GM20431 (cell line): ENCODE data around the gene MAPKAP1.

ENCODE experiments used
- in situ Hi-C: fragments of 300-500 bp; cut with MseI, MboI; formaldehyde crosslinking; loops from one replicate; pipeline ENCODE4 v1.15.0; 2020; ENCODE audit warnings: low sequenced_read_pairs; ENCODE audit not compliant: unreplicated experiment

The MAPKAP1 gene

DNA sequence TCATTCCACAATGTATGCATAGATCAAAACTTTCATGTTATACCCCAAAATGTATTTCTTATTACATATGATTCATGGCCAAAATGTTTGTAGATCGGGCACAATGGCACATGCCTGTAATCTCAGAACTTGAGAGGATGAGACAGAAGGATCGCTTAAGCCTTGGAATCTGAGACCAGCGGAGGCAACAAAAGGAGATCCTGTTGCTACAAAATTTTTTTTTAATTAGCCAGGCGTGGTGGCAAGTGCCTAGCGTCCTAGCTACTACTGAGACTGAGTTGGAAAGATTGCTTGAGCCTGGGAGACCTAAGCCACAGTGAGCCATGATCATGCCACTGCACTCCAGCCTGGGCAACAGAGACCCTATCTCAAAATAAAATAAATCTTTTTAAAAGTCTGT is 89.9 kb downstream of the MAPKAP1 start:
- in situ Hi-C loops: no loop called here

DNA sequence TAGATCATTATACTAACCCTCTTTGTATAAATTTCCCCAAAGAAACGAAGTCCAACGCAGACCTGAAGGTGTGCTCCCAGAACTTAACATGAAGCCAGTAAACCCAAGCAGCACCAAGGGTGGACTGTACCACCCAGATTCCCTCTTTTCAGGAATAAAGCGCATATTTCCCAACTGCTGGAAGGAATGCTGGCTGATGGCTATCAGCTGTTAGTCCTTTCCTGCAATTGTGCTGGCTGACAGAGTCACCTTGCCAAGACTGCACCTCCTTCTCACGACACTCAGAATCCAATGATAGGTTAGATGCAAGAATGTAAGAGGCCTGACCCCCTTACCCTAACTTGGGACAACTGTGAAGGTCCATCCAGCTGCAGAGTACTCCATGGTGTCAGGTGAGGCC is 93.9 kb downstream of the MAPKAP1 start:
- in situ Hi-C loops: no loop called here

DNA sequence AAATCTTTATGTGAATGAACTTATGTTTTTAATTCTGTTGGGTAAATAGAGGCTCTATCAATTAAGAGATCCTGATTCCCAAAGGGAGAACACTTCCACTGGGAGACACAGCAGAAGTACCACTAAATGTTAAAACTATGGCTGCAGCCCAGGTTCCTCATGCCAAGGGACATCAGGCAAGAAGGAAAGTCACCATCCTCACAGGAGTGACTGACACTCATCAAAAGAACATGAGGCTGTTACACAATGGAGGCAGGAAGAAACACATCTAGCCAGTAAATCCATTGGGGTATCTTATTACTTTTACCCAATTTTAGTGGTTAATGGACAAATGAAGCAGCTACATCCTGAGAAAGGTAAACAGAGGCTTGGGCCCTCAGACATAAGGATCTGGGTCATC is 94.4 kb downstream of the MAPKAP1 start:
- in situ Hi-C loops: no loop called here

DNA sequence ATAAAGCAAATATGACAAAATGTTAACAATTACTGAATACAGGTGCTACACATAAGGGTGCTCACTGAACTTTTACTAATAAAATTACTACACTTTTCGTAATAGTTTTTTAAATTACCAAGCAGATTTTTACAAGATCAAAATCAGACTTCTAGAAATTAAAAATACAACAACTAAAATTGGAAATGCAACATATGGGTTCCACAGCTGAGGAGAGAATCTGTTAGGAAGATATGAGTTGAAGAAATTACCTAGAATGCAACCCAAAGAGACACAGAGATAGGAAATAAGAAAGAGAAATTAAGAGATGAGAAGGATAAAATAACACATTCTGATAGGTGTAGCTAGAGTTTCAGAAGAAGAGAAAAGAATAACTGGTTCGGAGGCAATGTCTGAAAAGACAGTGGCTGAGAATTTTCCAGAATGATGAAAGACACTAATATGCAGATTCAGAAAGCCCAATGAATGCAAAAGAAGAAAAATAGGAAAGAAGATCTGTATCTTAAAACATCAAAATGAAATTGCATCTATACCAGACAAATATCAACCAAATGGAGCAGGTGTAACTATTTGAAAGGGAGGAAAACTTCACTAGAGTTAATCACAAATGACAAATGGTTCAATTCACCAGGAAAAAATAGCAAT is 95.8 kb downstream of the MAPKAP1 start:
- in situ Hi-C loops: no loop called here

DNA sequence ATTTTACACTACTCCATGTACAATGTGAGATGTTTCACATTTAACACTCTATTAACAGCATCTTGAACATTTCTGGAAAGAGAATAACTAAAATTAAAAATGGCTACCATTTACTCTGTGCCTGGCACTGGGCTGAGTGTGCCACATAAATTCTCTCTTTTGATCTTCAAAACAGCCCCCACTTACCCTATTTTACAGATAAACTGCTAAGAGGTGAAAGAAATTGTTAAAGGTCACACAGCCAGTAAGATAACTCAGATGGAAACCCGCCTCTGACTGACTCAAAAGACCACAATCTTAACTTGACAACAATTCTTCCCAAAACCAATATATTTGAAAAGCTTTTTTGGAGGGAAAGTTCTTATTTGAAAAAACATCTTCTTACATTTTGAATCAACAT is 97.3 kb downstream of the MAPKAP1 start:
- in situ Hi-C loops: no loop called here

DNA sequence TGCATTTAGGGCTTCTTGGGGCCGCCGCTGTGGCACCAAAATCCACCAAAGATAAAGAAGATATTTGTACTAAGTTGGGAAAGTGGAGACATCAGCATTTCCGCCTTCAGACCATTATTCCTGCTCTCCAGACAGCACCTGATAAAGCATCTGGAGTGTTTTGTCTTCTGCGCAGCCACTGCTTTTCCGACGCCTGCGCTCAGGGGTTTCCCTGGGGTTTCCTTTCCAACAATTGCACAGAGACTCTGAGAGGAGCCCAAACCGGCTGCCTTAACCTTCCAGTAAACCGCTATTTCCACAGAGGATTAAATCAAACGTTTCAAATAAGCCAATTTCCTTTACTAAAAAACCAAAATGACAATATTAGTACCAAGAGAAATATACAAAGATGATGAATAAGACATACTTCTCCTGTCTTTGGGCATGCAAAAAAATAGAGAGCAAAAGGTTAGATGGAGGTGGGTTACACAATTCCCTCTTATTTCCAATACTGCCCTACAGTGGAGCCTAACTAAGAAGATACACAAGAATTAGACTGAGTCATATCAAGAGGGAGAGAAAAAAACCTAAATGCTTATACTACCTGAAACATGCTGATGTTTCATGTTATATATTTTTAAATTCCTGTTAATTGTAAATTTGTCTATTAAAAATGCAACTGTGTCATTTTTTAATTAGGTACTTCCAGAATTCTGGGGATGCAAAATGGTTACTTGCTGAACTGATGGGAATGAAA is 98.4 kb downstream of the MAPKAP1 start:
- in situ Hi-C loops: no loop called here

DNA sequence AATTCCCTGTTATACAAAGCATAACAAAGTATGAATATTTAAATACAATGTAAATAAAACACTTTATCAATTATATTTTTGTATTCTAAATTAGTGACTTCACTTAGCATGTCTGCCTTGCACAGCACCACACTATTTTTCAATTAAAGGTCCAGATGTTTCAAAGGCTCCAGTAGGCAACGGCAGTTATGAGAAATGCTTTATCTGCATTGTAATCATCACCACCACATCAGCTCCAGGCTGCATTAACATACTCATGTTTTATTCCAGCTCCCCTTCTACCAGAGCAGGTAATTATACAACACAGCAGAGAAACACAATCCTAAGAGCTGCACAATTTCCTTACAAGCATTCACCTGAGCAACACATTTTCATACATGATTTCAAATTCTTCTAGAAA is 102.8 kb downstream of the MAPKAP1 start:
- in situ Hi-C loops: no loop called here

DNA sequence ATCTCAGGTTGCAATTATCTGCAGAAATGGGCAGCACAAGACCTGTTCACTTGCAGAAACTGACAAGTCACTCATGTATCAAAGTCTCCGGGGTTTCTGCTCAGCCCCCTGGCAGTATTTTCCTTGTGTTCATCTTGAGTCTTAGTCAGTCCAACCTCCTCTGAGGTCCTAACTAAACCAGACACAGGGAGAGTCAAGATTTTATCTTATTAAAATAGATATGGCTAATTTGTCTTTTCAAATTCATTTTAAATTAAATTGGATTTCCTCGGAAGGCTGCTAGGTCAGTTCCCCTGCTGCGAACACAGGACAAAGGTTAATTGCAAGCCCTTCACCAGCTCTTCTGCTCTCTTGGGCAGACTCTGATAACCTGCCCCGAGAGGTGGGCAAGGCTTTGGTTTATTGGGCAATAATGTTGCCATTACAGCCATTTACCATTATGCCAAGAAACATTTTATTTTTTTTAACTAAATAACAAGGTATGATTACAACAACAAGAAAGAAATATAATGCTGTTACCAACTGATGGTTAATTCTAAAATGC is 103.5 kb downstream of the MAPKAP1 start:
- in situ Hi-C loops: no loop called here

DNA sequence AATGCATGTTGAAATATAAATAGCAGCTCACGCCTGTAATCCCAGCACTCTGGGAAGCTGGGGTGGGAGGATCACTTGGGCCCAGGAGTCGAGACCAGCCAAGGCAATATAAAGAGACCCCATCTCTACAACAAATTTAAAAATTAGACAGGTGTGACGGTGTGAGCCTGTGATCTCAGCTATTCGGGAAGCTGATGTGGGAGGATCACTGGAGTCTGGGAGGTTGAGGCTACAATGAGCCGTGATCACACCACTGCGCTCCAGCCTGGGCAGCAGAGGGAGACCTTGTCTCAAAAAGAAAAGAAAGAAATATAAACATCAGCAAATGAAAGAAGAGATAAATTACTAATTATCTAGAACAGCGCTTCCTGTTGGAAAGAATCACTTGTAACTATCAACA is 105.0 kb downstream of the MAPKAP1 start:
- in situ Hi-C loops: no loop called here

DNA sequence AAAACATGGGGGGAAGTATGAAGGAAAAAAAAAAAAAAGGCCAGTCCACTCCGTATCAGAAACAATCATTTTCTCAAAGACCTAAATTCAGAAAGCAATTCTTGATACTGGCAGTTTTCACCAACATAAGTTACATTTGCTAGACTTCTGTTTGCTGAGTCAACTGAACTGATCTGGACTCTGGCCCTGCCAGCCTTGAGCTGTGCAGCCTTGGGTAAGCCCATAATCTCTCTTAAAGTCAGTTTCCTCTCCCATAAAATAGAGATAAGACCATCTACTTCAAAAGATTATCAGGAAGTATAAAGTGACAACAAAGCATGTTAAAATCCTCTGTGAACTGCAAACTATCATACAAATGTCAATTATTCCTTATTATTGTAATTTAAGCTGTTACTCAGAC is 106.8 kb downstream of the MAPKAP1 start:
- in situ Hi-C loops: no loop called here

DNA sequence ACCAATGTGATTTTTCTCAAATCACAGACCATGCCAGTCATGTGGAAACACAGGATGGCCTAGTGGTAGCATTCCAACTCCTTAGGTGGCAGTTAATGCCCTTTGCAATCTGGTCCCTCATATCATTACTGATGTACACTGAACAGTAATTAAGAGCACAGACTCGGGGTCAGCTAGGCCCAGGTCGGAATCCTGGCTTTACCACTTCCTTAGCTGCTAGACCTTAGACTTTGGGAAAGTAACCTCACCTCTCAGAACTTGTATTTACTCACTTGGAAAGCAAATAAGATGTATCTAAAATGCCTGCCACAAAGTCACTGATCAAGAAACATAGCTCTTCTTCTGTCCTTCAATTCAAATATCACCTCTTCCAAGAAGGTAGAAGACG is 112.8 kb downstream of the MAPKAP1 start:
- in situ Hi-C loops: no loop called here

DNA sequence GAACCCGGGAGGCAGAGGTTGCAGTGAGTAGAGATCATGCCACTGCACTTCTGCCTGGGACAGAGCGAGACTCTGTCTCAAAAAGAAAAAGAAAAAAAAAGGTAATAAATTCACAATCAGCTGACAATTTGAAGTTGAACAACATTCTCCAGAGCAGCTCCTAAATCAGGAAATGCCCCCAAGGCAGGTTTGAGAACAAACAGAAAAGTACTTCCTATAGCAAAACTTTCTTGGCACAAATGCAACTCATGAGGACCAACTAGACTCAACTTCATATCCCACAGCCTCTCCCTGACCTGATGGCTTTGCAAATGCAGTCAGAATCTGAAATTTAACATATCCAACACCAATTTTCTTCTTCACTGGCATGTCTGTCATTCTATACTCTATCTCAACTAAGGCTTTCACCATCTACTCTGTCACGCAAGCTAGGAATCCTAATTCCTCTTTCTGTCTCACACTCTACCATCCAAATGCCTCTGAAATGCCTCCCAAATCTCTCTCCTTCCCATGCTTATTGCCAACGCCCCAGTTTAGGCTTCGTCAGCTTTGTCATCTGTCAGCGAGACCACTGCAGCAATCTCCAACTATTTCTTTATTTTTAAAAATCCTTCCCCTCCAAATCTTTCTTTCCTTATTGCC is 113.3 kb downstream of the MAPKAP1 start:
- in situ Hi-C loops: no loop called here

DNA sequence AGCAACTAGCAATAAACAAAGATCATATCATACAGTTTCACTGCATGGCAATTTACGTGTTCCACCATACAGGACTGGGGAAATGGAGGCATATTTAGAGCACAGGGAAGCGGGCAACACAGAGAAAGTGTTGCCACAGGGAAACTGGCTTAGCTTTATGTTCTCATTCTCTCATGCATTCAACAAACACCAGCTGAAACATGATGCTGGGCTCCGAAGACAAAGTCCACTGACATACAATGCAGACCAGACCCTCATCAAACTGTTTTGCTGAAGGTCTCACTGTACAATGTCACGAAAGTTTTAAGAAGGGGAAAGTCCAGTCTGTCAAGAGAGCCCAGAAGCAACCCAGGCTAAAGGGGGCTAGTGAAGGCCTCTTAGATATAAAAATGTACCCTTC is 115.1 kb downstream of the MAPKAP1 start:
- in situ Hi-C loops: no loop called here

DNA sequence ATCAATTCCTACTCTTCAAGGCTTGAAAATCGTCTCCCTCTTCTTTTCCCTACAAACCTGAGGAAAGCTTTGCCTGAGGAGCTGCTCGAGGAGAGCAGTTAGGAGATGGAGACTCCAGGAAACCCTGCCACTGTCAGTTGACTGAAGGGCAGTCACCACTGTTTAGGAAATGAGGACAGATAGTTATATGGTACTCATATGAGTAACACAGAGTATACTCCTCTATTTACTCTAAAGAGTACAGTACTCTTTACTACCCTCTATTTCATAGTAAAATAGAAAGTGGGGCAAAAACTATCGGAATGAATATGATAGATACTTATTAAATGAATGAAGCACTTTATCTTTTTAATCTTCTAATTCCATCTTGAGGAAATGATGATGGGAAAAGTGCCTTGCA is 115.8 kb downstream of the MAPKAP1 start:
- in situ Hi-C loops: no loop called here

DNA sequence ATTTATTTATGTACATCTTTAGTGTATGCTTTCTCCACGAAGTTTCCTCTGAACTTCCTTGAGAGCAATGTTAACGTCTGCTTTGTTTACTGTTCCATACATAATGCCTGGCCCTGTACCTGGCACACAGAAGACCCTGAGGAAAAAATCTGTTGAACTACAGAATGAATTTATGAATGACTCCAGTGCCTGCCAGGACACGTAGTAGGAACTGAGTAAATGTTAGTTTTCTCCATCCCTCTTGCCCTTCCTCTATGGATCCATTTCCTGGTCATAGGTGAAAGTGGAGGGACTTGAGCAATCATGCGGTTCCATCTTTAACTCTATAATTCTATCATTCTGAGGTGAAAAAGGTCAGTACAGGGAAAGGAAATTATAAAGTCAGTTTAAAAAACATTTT is 117.7 kb downstream of the MAPKAP1 start:
- in situ Hi-C loops: no loop called here

DNA sequence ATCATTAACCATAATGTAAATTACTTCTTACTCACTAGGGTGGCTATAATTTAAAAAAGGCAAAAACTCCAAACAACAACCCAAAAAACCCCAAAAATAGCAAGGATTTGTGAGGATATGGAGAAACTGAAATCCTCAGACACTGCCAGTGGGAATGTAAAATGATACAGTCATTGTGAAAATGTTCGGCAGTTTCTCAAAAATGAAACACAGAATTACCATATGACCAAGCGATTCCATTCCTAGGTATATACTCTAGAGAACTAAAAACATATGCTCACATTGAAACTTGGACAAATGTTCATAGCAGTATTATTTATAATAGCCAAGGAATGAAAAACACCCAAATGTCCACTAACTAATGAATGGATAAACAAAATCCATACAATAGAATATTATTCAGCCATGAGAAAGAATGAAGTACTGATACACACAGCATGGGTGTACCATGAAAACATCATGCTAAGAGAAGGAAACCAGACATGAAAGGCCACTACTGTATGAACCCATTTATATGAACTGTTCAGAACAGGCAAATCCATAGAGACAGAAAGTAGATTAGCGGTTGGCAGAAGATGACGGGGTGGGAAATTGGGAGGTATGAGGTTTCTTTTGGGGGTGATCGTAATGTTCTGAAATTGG is 119.1 kb downstream of the MAPKAP1 start:
- in situ Hi-C loops: no loop called here

DNA sequence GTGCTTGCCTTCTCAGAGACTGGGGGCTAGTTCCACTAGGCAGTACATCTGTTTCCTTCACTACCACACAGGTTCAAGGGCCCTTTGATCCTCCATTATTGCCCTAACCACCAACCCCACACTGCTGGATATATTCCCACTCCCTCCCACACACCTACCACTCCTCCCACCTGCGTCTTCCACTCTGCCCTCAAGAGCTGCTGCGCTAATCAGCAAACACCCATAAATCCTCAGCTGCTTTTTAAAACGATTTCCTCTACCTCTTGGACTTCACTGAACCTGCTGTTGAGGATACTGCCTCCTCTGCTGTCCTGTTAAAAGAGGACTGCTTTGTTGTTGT is 120.9 kb downstream of the MAPKAP1 start:
- in situ Hi-C loops: no loop called here

DNA sequence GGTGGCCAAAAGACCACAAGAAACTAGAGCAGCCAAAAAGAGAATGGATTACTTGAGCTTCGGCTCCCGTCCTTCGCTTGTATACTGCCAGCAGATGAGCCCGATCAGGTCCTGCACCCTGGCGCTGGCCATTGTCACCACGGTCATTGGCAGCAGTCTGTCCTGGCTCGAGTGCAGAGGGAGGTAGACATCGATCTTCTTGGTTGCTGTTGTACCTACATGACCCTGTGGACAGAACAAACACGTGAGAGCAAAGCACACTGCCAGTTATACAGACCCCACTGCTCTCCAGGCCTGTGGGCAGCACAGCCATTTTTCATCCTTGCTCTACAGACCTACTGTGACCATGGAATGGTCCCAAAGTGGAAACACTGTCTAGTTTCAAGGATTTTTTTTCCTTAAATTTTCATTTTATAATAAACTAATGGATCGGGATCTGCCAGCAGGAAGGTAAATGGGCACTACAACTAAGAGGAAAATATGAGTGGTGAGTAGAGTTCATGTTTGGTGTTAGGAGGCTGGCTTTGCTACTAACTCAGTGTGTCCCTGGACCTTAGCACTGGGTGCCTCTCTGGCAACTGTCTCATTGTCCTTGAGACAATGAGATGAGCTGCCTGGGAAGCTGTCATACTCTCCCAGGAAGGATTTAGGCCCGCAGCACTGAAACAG is 121.4 kb downstream of the MAPKAP1 start:
- in situ Hi-C loops: no loop called here

DNA sequence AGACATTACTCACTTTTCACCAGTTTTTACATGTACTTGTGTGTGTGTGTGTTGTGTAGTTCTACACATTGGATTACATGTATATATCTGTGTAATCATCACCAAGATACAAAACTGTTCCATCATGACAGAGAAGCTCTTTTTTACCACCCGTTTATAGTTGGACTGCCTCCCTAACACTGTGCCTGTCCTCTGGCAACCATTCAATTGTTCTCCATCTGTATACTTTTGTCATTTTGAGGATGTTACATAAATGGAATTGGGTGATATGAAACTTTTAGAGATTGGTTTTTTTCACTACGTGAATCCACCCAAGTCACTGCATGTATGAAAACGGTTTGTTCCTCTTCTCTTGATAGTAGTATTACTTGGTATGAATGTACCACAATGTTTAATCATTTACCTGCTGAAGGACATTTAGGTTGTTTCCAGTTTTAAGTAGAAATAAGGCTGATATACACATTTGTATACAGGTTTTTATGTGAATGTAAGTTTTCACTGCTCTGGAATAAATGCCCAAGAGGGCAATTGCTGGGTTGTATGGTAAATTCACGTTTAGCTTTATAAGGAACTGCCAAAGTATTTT is 126.2 kb downstream of the MAPKAP1 start:
- in situ Hi-C loops: no loop called here
